GM06990 (cell line): ENCODE measurements around the gene TMEM59.

Source experiments
- DNase-seq: peaks from one replicate; pipeline ENCODE4 v3.0.0-alpha.2; 2011; ENCODE audit not compliant: insufficient read length; ENCODE audit errors: extremely low read depth
- H3K27me3 ChIP-seq: replicated peaks from 2 replicates; pipeline ENCODE4 v1.6.0; 2011; ENCODE audit warnings: low read length; ENCODE audit not compliant: control insufficient read depth, insufficient read depth
- H3K36me3 ChIP-seq: 2 replicates; pipeline ENCODE4 v1.5.1; 2011; ENCODE audit warnings: low read length; ENCODE audit not compliant: control insufficient read depth, insufficient read depth
- H3K4me3 ChIP-seq: replicated peaks from 2 replicates; pipeline ENCODE4 v1.5.1; 2011; ENCODE audit warnings: low read depth, mild to moderate bottlenecking, control low read depth, low read length
- CTCF ChIP-seq: IDR thresholded peaks from 2 replicates; pipeline ENCODE4 v1.5.1; 2011; ENCODE audit warnings: low read length, control low read depth, mild to moderate bottlenecking, inconsistent platforms; ENCODE audit not compliant: insufficient read depth, poor library complexity, severe bottlenecking

TMEM59 gene

GRCh38 chr1:54012008-54012325, 41.0 kb downstream of the TMEM59 start:
- Histone ChIP-seq H3K4me3 (no peak overlapping the region), H3K36me3 (no peaks in the 10 kb centered on the region), H3K27me3 (peaks cover 5% of the 10 kb centered on the region)
- no peak for TF ChIP-seq CTCF
- DNase-seq, result no peak

- H3K4me3 ChIP-seq, result no peak overlapping the region
- peaks cover 5% of the 10 kb centered on the region for H3K27me3 ChIP-seq
- no peak for DNase-seq
- H3K36me3 ChIP-seq, result no peaks in the 10 kb centered on the region
- TF ChIP-seq CTCF, result no peak
Observed at GRCh38 chr1:54011316-54012007, 41.5 kb downstream of the TMEM59 start.

GRCh38 chr1:54010415-54011117, 42.4 kb downstream of the TMEM59 start:
- no peak for TF ChIP-seq CTCF
- H3K36me3 ChIP-seq, result no peaks in the 10 kb centered on the region
- H3K27me3 ChIP-seq, result peaks cover 3% of the 10 kb centered on the region; the same call in 1 of the 2 replicates
- DNase-seq, result no peak
- no peak overlapping the region for H3K4me3 ChIP-seq

- peaks cover 1% of the 10 kb centered on the region; the same call in 1 of the 2 replicates for H3K27me3 ChIP-seq
- DNase-seq, result no peak
Observed at GRCh38 chr1:54009406-54009805, 43.6 kb downstream of the TMEM59 start.

GRCh38 chr1:54008876-54009275, 44.1 kb downstream of the TMEM59 start:
- Histone ChIP-seq H3K27me3 (peaks cover 1% of the 10 kb centered on the region; the same call in 1 of the 2 replicates), H3K4me3 (no peak overlapping the region), H3K36me3 (no peaks in the 10 kb centered on the region)
- no peak for DNase-seq
- no peak for TF ChIP-seq CTCF

More at GRCh38 chr1:54009406-54009805, 43.6 kb downstream of the TMEM59 start:
- no peak overlapping the region for H3K4me3 ChIP-seq
- H3K36me3 ChIP-seq, result no peaks in the 10 kb centered on the region
- no peak for TF ChIP-seq CTCF
